ENCODE results near the gene DNAH7. TPM values are rescaled to one million over a fixed set of nuclear protein-coding genes. Genes with fewer than 3 reads are reported as not detected.

DNAH7 gene
- polyA plus RNA-seq, 1 donor (not counting 4 experiments of a cell fraction or from before 2014, with no cell fraction given): 0.17 TPM

DNA sequence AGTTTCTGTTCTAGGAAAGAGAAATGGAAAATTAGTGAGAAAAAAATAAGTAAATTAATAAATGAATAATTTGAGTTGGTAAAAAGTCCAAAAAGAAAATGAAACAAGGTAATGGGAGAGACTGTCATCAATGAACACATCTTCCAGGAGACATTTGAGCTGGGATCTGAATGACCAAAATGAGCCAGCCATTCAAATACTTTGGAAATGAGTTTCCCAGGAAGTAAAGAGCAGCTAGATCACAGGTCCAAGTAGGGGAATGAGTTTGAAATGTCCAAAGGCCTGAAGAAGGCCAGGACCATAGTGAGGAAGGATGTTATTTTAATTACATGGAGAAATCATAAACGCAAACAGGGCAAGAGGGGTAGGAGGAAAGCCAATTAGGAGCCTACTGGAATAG is 6.6 kb upstream of the DNAH7 start:
- Histone ChIP-seq H3K27ac (ENCODE audit: control insufficient read depth, insufficient read depth, low read length) (no peak overlapping the region), H4K20me1 (ENCODE audit: control insufficient read depth, extremely low read depth, insufficient read depth, low read length) (no peaks in the 10 kb centered on the region), H2AFZ (ENCODE audit: control insufficient read depth, low read length) (no peak overlapping the region), H3K27me3 (ENCODE audit: control insufficient read depth, extremely low read depth, insufficient read depth, low read length) (no peaks in the 10 kb centered on the region), H3K9ac (ENCODE audit: control insufficient read depth, extremely low read depth, insufficient read depth, low read length) (no peak overlapping the region), H3K36me3 (ENCODE audit: control insufficient read depth in 2 of 2, extremely low read depth in 1 of 2, insufficient read depth in 2 of 2, low read length in 2 of 2) (no peaks in the 10 kb centered on the region), H3K9me1 (ENCODE audit: control insufficient read depth, extremely low read depth, insufficient read depth, low read length) (no peaks in the 10 kb centered on the region), H3K4me3 (ENCODE audit: control insufficient read depth in 2 of 3, extremely low read depth in 1 of 3, insufficient read depth in 2 of 3, low read depth in 1 of 3, low read length in 3 of 3) (no peak overlapping the region), H3K79me2 (ENCODE audit: control insufficient read depth, insufficient read depth, low read length) (no peaks in the 10 kb centered on the region), H3K4me1 (ENCODE audit: control insufficient read depth, extremely low read depth, insufficient read depth, low read length) (no peaks in the 10 kb centered on the region), H3K4me2 (ENCODE audit: control insufficient read depth, extremely low read depth, insufficient read depth, low read depth, low read length) (no peak overlapping the region), H3K9me3 (ENCODE audit: control insufficient read depth, low read depth, low read length) (no peaks in the 10 kb centered on the region)
- no peak for FAIRE-seq
- no peak for DNase-seq (ENCODE audit: low read depth, low spot score)
- dilution Hi-C loops (cut with MboI; ENCODE audit: extremely low pct_ligation_motif_present, low sequenced_read_pairs): no loop called here
- TF ChIP-seq EZH2 (IDR thresholded peaks at IDR 0.05; ENCODE audit: low read length) (no peak), CTCF (optimal IDR thresholded peaks at IDR 0.05 in 1 of 3, IDR thresholded peaks at IDR 0.05 in 1 of 3, conservative IDR thresholded peaks at IDR 0.05 in 1 of 3; ENCODE audit: extremely low read depth in 1 of 3, insufficient read depth in 2 of 3, low read length in 3 of 3) (no peak)

DNA sequence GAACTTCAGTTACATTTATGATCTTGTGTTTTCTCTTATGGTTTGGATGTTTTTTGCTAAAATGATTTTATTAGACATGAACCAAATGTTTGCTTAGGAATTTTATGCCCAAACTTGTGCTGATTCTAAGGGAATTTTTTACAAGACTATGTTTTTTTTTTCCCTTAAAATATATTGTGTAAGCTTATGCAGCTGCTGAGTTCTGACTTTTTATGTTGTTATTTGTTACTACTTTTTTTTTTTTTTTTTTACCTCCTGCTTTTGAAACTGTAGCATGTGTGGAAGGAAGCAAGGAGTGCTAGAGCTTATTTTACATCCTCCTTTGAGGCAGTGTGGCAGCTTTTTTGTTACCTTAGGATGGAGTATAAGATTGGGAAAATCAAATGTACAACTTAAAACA is 6.0 kb upstream of the DNAH7 start:
- H3K27me3 ChIP-seq (ENCODE audit: control insufficient read depth, extremely low read depth, insufficient read depth, low read length): no peaks in the 10 kb centered on the region
- no peaks in the 10 kb centered on the region for H3K36me3 ChIP-seq (ENCODE audit: control insufficient read depth in 2 of 2, extremely low read depth in 1 of 2, insufficient read depth in 2 of 2, low read length in 2 of 2)
- dilution Hi-C loops (cut with MboI; ENCODE audit: extremely low pct_ligation_motif_present, low sequenced_read_pairs): no loop called here
- H3K9me3 ChIP-seq (ENCODE audit: control insufficient read depth, low read depth, low read length): no peaks in the 10 kb centered on the region
- no peaks in the 10 kb centered on the region for H3K79me2 ChIP-seq (ENCODE audit: control insufficient read depth, insufficient read depth, low read length)
- no peak overlapping the region for H2AFZ ChIP-seq (ENCODE audit: control insufficient read depth, low read length)
- no peak overlapping the region for H3K4me2 ChIP-seq (ENCODE audit: control insufficient read depth, extremely low read depth, insufficient read depth, low read depth, low read length)
- H3K4me1 ChIP-seq (ENCODE audit: control insufficient read depth, extremely low read depth, insufficient read depth, low read length): no peaks in the 10 kb centered on the region
- no peak overlapping the region for H3K4me3 ChIP-seq (ENCODE audit: control insufficient read depth in 2 of 3, extremely low read depth in 1 of 3, insufficient read depth in 2 of 3, low read depth in 1 of 3, low read length in 3 of 3)
- no peaks in the 10 kb centered on the region for H4K20me1 ChIP-seq (ENCODE audit: control insufficient read depth, extremely low read depth, insufficient read depth, low read length)
- DNase-seq (ENCODE audit: low read depth, low spot score) (no peak), FAIRE-seq (no peak)
- TF ChIP-seq EZH2 (IDR thresholded peaks at IDR 0.05; ENCODE audit: low read length): no peak
- TF ChIP-seq CTCF (optimal IDR thresholded peaks at IDR 0.05 in 1 of 3, IDR thresholded peaks at IDR 0.05 in 1 of 3, conservative IDR thresholded peaks at IDR 0.05 in 1 of 3; ENCODE audit: extremely low read depth in 1 of 3, insufficient read depth in 2 of 3, low read length in 3 of 3): no peak
- no peak overlapping the region for H3K27ac ChIP-seq (ENCODE audit: control insufficient read depth, insufficient read depth, low read length)
- H3K9me1 ChIP-seq (ENCODE audit: control insufficient read depth, extremely low read depth, insufficient read depth, low read length): no peaks in the 10 kb centered on the region
- H3K9ac ChIP-seq (ENCODE audit: control insufficient read depth, extremely low read depth, insufficient read depth, low read length): no peak overlapping the region
